NCI-H226 (cell line): ENCODE measurements around the gene IRGC.
"Not testable (repeated sequence)": the region's sequence is repeated elsewhere in the genome, so short reads cannot be mapped to it uniquely, and the experiment has no call there.

Experiments
- DNase-seq: peaks from one replicate; pipeline ENCODE4 v3.0.0-alpha.2; 2015

The IRGC gene

GRCh38 chr19:43715776-43716175 lies at the start of gene IRGC:
TSS of gene IRGC (plus strand) at chr19:43716076. CDS start at chr19:43718559, 2,483 bp downstream.
- DNase-seq = no peak

- no peak for DNase-seq
These were observed 48.6 kb upstream of the IRGC start for GRCh38 chr19:43667126-43667875.

- no peak for DNase-seq
These were observed 47.9 kb upstream of the IRGC start for GRCh38 chr19:43667876-43668405.

GRCh38 chr19:43668406-43669109 lies 47.3 kb upstream of the IRGC start:
- peak; percentile 98 for DNase-seq

GRCh38 chr19:43672061-43672679 lies 43.7 kb upstream of the IRGC start:
- no peak for DNase-seq

- DNase-seq = no peak
These were observed 42.2 kb upstream of the IRGC start for GRCh38 chr19:43673637-43674036.

GRCh38 chr19:43674183-43674582 lies 41.7 kb upstream of the IRGC start:
- DNase-seq = no peak

- peak; percentile 24 for DNase-seq
These were observed 41.3 kb upstream of the IRGC start for GRCh38 chr19:43674596-43674995.

GRCh38 chr19:43675269-43675879 lies 40.5 kb upstream of the IRGC start:
- peak; percentile 95 for DNase-seq

GRCh38 chr19:43675906-43676305 lies 40.0 kb upstream of the IRGC start:
- DNase-seq = no peak

GRCh38 chr19:43678512-43679261 lies 37.2 kb upstream of the IRGC start:
- no peak for DNase-seq

- DNase-seq = no peak
These were observed 34.1 kb upstream of the IRGC start for GRCh38 chr19:43681821-43682220.

- not testable (repeated sequence) for DNase-seq
These were observed 33.6 kb upstream of the IRGC start for GRCh38 chr19:43682269-43682668.

GRCh38 chr19:43682824-43683661 lies 32.8 kb upstream of the IRGC start:
- DNase-seq = no peak

- DNase-seq = no peak
These were observed 32.0 kb upstream of the IRGC start for GRCh38 chr19:43683905-43684304.

- no peak for DNase-seq
These were observed 31.6 kb upstream of the IRGC start for GRCh38 chr19:43684326-43684725.

- no peak for DNase-seq
These were observed 28.2 kb upstream of the IRGC start for GRCh38 chr19:43687660-43687997.

GRCh38 chr19:43688059-43688701 lies 27.7 kb upstream of the IRGC start:
- no peak for DNase-seq

GRCh38 chr19:43690444-43690843 lies 25.4 kb upstream of the IRGC start:
- DNase-seq = no peak

GRCh38 chr19:43690890-43691289 lies 25.0 kb upstream of the IRGC start:
- no peak for DNase-seq

- DNase-seq = no peak
These were observed 24.1 kb upstream of the IRGC start for GRCh38 chr19:43691755-43692154.
